Urothelium cell line (cell line): ENCODE results near the gene PEX11A.
"Not testable (repeated sequence)": the region's sequence is repeated elsewhere in the genome, so short reads cannot be mapped to it uniquely, and the experiment has no call there.

Experiments
- DNase-seq: peaks from one replicate; pipeline ENCODE4 v3.0.0; 2011; ENCODE audit warnings: low spot score, mixed read lengths
- FAIRE-seq: peaks from 2 replicates; lab custom pipeline; 2011; peaks lifted over from hg19 to GRCh38; lab: Jason Lieb, UNC

Gene PEX11A

GRCh38 chr15:89690276-89691218 lies at the start of gene PEX11A, which contains the start of gene WDR93:
Gene PEX11A, minus strand, starts transcription at chr15:89690754. Its CDS starts 122 bp downstream, at chr15:89690632.
Gene WDR93, plus strand, starts transcription at chr15:89690811. Its CDS starts 10,936 bp downstream, at chr15:89701747.
- peak; percentile 84 for FAIRE-seq
- DNase-seq, result peak; percentile 94

- DNase-seq (peak; percentile 80), FAIRE-seq (peak; percentile 96)
These were observed 49.6 kb upstream of the PEX11A start for GRCh38 chr15:89740137-89740536.

GRCh38 chr15:89735773-89736172 lies 45.2 kb upstream of the PEX11A start:
- FAIRE-seq (no peak), DNase-seq (no peak)

- no peak for FAIRE-seq
- DNase-seq, result no peak
These were observed 42.1 kb upstream of the PEX11A start for GRCh38 chr15:89732451-89733172.

GRCh38 chr15:89731275-89731674 lies 40.7 kb upstream of the PEX11A start:
- FAIRE-seq (no peak), DNase-seq (no peak)

- FAIRE-seq (no peak), DNase-seq (no peak)
These were observed 37.7 kb upstream of the PEX11A start for GRCh38 chr15:89728254-89728653.

GRCh38 chr15:89725064-89725463 lies 34.5 kb upstream of the PEX11A start:
- FAIRE-seq, result no peak

GRCh38 chr15:89724621-89725020 lies 34.1 kb upstream of the PEX11A start:
- DNase-seq (no peak), FAIRE-seq (no peak)

More at GRCh38 chr15:89725064-89725463, 34.5 kb upstream of the PEX11A start:
- DNase-seq, result no peak

GRCh38 chr15:89723031-89723430 lies 32.5 kb upstream of the PEX11A start:
- no peak for DNase-seq
- FAIRE-seq, result no peak

GRCh38 chr15:89714775-89715174 lies 24.2 kb upstream of the PEX11A start:
- no peak for FAIRE-seq
- no peak for DNase-seq

GRCh38 chr15:89707577-89707976 lies 17.0 kb upstream of the PEX11A start:
- DNase-seq, result no peak
- FAIRE-seq, result no peak

- no peak for DNase-seq
- no peak for FAIRE-seq
These were observed 13.9 kb upstream of the PEX11A start for GRCh38 chr15:89704411-89704810.

GRCh38 chr15:89695198-89695597 lies 4.6 kb upstream of the PEX11A start:
- FAIRE-seq (no peak), DNase-seq (no peak)

GRCh38 chr15:89693696-89694095 lies 3.1 kb upstream of the PEX11A start:
- no peak for FAIRE-seq

GRCh38 chr15:89693091-89693490 lies 2.5 kb upstream of the PEX11A start:
- FAIRE-seq, result no peak
- DNase-seq, result no peak

More at GRCh38 chr15:89693696-89694095, 3.1 kb upstream of the PEX11A start:
- DNase-seq, result no peak

- DNase-seq, FAIRE-seq: not testable (repeated sequence)
These were observed 651 bp downstream of the PEX11A start for GRCh38 chr15:89689930-89690275.

- no peak for DNase-seq
- FAIRE-seq, result no peak
These were observed 4.0 kb downstream of the PEX11A start for GRCh38 chr15:89686522-89686921.

- no peak for DNase-seq
- no peak for FAIRE-seq
These were observed 4.6 kb downstream of the PEX11A start for GRCh38 chr15:89685995-89686394.

GRCh38 chr15:89681146-89681545 lies 9.4 kb downstream of the PEX11A start:
- FAIRE-seq, result peak; percentile 9
- no peak for DNase-seq

GRCh38 chr15:89680282-89680873 lies 10.2 kb downstream of the PEX11A start:
- DNase-seq (no peak), FAIRE-seq (no peak)

- FAIRE-seq (no peak), DNase-seq (no peak)
These were observed 11.3 kb downstream of the PEX11A start, which contains the start of gene PLIN1 for GRCh38 chr15:89679212-89679611. Gene PLIN1, minus strand, starts transcription at chr15:89679367. Its CDS starts 1,878 bp downstream, at chr15:89677489.
